GM10266 (cell line): ENCODE results near the gene ITLN1.

Experiments
- DNase-seq: peaks from one replicate; pipeline ENCODE4 v3.0.0; 2012; ENCODE audit errors: extremely low spot score
- TF ChIP-seq, protein P1 (sequence below): IDR thresholded peaks from 2 replicates; pipeline ENCODE4 v1.5.1; 2012; ENCODE audit warnings: mild to moderate bottlenecking, low read depth; ENCODE audit not compliant: control insufficient read depth, insufficient read depth; ENCODE audit errors: missing control alignments

ITLN1 gene

DNA sequence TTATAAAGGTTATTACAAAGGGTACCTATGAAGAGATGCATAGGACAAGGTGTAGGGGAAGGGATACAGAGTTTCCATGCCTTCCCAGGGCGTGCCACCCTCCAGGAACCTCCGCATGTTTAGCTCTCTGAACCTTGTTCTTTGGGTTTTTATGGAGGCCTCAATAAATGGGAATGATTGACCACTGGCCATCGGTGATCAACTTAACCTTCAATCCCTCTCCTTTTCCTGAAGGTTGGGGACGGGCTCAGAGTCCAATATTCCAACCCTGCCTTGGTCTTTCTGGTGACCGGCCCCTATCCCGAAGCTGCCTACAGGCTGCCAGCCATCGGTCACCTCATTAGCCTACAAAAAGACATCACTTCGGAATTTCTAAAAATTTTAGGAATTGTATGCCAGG, 34.0 kb downstream of the ITLN1 start:
- TF ChIP-seq, protein P1, sequence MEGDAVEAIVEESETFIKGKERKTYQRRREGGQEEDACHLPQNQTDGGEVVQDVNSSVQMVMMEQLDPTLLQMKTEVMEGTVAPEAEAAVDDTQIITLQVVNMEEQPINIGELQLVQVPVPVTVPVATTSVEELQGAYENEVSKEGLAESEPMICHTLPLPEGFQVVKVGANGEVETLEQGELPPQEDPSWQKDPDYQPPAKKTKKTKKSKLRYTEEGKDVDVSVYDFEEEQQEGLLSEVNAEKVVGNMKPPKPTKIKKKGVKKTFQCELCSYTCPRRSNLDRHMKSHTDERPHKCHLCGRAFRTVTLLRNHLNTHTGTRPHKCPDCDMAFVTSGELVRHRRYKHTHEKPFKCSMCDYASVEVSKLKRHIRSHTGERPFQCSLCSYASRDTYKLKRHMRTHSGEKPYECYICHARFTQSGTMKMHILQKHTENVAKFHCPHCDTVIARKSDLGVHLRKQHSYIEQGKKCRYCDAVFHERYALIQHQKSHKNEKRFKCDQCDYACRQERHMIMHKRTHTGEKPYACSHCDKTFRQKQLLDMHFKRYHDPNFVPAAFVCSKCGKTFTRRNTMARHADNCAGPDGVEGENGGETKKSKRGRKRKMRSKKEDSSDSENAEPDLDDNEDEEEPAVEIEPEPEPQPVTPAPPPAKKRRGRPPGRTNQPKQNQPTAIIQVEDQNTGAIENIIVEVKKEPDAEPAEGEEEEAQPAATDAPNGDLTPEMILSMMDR, result no peak
- DNase-seq, result no peak

DNA sequence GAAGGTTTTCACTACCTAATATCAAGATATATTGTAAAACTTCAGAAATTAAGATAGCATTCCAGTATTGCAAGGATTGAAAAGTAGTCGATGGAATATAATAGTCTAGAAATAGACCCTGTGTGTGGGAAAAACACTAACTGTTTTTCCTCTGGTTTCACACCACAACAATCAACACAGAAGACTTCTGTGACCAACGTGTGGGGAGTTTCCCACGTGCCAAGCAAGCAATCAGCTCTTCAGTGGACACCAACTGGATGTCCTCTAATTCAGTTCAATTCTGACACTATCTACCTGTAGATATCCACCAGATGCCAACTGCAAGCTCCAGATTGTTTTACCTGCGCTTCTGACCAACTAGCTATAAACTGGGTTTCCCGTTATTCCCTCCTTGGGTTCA, 34.4 kb downstream of the ITLN1 start:
- DNase-seq, result no peak
- TF ChIP-seq, protein P1, result no peak

DNA sequence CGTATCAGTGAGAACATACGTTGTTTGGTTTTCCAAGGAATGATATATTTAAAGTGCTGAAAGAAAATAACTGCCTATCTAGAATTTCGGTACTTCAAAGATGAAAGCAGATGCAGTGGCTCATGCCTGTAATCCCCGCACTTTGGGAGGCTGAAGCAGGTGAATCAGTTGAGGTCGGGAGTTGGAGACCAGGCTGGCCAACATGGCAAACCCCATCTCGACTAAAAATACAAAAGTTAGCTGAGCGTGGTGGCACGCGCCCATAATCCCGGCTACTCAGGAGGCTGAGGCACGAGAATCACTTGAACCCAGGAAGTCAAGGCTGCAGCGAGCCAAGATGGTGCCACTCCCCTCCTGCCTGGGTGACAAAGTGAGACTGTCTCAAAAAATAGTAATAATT, 38.7 kb downstream of the ITLN1 start:
- TF ChIP-seq, protein P1, result no peak
- DNase-seq, result no peak

DNA sequence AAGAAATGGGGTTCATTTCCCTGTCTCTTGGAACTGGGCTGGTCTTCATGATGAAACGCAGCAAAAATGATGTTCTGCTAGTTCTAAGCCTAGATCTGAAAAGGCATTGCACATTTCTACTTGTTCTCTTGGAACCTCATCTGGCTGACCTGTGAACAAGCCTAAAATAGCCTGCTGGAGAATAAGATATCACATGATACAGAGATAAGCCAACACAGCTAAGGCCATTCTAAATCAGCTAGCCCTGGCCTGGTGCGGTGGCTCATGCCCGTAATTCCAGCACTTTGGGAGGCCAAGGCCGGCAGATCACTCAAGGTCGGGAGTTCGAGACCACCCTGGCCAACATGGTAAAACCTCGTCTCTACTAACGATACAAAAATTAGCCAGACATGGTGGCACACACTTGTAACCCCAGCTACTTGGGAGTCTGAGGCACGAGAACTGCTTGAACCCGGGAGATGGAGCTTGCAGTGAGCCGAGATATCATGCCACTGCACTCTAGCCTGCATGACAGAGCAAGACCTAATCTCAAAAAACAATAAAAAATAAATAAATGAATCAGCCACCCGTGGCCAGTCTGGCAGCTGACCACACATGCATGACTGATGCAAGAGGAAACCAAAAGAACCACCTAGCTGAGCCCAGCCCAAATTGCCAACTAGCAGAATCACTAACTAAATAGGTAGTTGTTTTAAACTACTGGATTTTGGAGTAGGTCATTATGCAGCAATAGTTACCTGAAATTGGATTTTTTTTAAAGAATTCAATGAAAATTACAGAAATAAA, 40.3 kb downstream of the ITLN1 start:
- TF ChIP-seq, protein P1, result no peak
- DNase-seq, result no peak

GRCh38 chr1:160841079-160841478, 43.9 kb downstream of the ITLN1 start:
- no peak for DNase-seq
- TF ChIP-seq, protein P1, result no peak

DNA sequence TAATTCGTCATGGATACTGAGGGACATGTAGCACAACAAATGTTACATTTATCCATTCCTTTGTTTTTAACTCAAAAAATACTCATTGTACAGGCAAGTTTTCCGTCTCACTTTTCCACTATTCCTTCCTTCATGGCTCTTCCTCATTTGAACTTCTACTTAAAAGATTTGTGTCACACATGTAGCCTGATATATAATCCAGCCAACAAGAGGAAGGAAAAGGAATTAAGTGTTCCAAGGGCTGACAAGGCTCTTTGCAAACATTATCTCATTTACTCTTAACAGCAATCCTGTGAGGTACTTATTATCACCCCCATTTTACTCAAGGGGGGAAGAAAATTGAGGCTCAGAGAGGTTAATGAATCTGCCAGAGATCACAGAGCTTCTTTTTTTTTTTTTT, 45.2 kb downstream of the ITLN1 start:
- DNase-seq, result no peak
- TF ChIP-seq, protein P1, result no peak

GRCh38 chr1:160838888-160839287, 46.1 kb downstream of the ITLN1 start:
- no peak for DNase-seq
- TF ChIP-seq, protein P1, result no peak
